ELR (cell line): ENCODE data around the gene DLG2.

ENCODE experiments used
- DNase-seq: peaks from one replicate; pipeline ENCODE4 v3.0.0-alpha.2; 2015; ENCODE audit warnings: low read depth

Gene DLG2

GRCh38 chr11:84775503-84775902 lies 851.6 kb downstream of the DLG2 start:
- DNase-seq = no peak

- no peak for DNase-seq
Observed at GRCh38 chr11:84763931-84764330, 863.2 kb downstream of the DLG2 start.

DNA sequence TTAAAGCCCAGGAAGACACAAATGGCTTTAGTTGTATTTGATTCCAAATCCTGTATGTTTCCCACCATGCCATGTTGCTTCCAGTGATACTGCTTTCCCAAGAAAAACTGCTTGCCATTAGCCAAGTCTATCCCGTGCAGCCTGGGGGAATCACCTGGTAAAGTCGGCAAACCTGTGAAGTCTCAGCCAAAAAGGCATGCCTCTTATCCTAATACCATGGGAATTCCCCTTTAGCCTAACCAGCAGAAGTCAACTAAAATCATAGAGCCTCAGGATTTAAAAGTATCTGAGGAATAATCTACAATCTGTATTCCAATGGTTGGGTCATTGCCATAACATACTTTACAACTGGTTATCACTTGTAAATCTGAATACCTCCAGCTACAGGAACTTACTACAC lies 869.4 kb downstream of the DLG2 start:
- DNase-seq = no peak

- DNase-seq = no peak
Observed at GRCh38 chr11:84751371-84751770, 875.8 kb downstream of the DLG2 start.

GRCh38 chr11:84747871-84748270 lies 879.3 kb downstream of the DLG2 start:
- no peak for DNase-seq

DNA sequence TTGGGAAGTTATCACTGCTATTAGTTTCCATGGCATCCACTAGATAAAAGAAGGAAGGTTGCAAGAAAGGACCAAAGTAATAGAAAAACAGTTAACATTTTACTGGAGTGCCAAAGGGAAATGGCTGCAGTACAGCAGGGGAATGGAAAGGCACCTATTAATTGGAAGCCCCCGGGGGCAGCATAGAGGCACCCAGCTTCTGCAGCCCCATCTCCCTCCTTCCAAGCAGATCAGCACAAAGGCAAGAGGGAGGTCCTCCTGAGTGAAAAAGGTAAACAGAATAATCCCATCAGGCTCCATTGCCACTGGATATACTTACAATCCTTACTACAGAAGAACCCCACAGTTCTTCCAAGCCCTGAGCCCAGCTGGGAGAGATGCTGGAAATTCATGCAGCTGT lies 887.1 kb downstream of the DLG2 start:
- no peak for DNase-seq

DNA sequence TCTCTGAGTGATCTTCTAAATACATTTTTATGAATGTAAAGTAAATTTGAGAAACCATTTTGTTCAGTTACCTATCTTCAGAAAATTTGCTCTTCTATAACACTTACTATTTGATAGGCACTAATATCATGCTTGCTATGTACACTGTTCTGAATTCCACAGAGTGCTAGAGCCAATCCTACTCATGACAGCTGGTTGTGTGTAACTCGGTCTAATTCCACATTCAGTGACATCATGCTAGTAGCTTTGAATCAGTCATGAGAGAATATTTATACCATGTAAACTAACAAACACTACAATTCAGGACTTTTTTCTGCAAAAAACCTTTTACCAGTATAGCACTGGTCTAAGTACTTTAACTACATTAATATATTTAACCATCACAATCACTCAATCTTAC lies 902.9 kb downstream of the DLG2 start:
- DNase-seq = no peak

- DNase-seq = peak; percentile 3
Observed at GRCh38 chr11:84722583-84723108, 904.5 kb downstream of the DLG2 start.

- DNase-seq = no peak
Observed at GRCh38 chr11:84721561-84721961, 905.6 kb downstream of the DLG2 start.

- DNase-seq = no peak
Observed at GRCh38 chr11:84720706-84721402, 906.3 kb downstream of the DLG2 start.

DNA sequence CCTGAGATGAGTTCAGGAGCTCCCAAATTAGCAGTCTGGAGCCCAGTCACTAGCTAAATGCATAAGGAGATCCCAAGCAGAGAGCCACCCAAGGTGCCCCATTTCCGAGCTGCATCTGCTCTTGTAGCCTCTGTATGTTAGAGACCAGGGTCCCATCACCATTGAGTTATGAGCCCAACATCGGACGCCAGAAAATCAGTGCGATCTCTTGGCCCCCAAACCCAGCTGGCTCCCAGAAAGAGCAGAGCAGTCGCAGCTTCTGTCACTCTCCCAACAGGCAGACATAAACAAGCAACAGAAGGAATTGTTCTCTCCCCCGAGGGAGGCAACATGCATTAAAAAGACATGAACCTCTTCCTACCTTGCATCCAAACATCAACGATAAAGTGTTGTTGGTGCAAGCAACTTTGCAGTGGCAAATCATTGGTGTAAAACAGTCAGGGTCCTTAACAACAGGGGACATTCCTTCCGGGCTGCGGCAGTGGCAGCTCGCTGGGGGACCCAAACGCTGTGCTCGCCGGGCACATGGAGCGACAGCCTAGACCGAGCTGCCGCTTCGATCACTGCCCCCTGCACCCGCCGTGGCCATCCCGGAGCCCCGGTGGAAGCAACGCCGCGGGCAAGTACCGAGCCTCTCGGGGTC lies 907.1 kb downstream of the DLG2 start:
- no peak for DNase-seq

DNA sequence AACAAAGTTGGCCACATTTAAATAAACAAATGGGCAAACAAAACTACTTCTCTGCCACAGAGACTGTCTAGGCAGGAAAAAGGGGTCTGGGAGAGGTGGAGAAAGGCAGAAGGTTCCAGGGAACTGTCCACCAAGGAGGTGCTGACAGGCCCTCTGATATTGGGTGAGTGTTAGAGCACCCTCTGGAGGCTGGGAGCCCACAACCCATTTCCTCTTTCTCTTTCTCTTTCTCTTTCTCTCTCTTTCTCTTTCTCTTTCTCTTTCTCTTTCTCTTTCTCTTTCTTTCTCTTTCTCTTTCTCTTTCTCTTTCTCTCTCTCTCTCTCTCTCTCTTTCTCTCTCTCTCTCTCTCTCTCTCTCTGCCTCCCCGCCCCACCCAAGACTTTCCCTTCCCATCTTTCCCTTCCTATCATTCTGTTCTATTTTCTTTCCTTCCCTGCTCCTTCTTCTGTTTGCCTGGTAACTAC lies 912.8 kb downstream of the DLG2 start:
- peak; percentile 66 for DNase-seq

DNA sequence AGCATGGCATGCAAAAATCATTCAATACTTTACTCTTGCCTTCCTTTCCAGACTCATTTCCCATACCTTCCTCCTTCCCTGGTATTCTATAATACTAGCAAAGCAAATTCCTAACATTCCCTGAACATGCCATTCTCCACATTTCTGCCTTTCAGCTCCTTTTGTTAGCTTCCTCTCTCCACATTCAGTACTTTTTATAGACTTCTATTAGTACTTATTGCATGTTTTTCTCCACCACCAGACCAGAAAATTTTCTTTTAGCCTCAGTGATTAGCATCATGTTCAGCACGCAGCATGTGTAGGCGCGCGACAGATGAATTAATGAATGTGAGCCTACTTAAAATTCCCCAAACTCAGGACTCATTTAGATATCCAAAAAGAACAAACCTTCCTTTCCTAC lies 935.3 kb downstream of the DLG2 start:
- no peak for DNase-seq

- DNase-seq = no peak
Observed at GRCh38 chr11:84687433-84687832, 939.7 kb downstream of the DLG2 start.

DNA sequence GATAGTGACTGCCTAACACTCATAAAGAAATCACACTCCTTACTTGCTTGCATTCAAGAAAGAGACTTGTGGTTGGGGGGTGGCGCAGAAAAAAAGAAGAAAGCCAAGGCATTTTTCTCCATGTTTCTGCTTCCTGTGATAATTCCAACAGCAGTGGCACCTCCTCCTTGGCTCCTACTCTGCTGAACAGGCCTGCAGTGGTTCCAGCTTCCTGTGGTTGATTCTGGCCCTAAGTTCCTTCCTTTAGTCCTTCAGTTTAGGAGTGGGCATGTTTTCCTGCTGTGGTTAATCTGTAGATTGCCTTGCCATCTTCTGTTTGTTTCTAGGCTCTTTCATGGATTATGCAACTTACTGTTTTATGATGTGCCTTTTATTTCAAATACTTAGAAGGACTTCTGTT lies 940.4 kb downstream of the DLG2 start:
- DNase-seq = no peak

- no peak for DNase-seq
Observed at GRCh38 chr11:84685976-84686375, 941.2 kb downstream of the DLG2 start.

DNA sequence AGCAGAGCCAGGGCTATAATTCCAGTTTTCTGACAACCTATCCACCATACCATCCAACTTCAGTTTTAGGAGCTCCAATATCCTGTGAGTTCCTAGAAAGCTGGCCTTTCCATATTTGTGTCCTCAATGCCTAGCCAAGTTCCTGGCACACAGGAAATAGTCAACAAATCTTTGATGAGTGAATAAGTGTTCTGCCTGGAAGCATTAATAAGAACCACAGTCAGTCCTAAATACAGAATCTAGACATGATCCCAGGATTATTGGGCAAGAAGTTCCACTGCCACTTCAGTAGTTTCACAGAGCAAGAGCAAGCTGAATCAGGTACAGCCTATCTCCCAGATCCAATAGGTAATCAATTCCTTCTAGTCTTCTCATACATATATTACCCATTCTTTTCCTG lies 942.0 kb downstream of the DLG2 start:
- no peak for DNase-seq

DNA sequence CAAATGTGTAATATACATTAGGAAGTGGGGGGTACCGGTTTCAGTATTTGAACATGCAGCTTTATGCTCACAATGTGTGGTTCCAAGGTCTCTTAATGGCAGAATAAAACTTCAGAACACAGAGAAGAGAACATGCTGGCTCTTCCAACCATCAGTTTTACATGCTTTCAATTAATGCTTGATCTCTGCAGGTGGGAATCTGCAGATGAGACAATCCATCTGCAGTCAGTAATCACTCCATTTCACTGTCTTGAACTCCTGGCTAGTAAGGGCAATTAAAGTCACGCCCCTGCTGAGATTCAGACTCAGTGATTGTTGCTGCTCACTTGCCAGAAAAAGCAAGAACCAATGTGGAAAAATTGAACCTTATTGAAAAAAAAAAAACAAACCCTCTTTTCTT lies 945.7 kb downstream of the DLG2 start:
- DNase-seq = no peak

- no peak for DNase-seq
Observed at GRCh38 chr11:84675396-84676025, 951.6 kb downstream of the DLG2 start.

GRCh38 chr11:84673753-84674152 lies 953.4 kb downstream of the DLG2 start:
- no peak for DNase-seq

DNA sequence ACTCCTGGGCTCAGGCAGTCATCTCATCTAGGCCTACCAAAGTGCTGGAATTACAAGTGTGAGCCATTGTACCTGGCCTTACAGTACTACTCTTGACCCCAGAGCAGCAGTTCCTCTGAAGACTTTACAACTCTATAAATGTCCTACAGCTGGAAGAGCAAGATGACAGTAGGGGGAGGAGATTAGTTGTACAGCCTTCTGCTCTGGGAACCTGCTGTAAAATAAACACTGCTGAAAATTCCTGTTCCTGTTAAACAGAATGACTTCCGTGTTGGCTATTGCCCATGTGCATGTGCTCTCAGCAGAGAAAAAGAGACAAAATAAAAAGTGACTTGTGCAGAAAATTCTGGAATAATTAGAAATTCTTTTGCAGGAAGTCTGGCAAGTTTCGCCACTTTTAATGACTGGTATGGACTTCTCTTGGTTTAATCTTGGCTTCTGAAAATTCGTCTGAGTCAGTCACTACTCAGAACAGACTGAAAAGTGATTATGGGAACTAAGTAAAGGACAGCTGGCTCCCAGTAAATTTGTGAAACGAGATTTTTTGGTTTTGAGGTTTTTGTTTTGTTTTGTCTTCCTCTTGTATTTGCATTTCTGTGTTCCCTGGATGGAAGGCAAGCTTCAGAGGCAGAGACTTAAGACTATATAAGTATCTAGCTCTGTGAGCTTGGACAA lies 955.7 kb downstream of the DLG2 start:
- no peak for DNase-seq

DNA sequence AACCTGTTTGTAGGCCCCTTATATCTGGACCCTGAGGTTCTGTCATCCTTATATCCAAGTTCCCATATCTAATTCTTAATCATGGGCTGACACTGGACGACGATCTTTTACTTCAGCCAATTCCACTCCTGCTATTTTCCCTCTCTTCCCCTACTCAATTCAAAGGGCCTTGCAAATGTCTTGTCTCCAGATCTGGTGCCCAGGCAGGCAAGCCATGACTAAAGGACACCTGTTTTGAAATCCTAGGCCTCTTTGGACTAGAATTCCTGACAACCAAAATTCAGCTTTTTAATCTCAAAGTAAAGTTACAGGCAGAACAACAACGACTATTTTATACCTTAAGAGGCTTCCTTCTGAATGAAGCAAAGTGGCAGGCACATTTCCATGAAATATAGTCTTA lies 963.4 kb downstream of the DLG2 start:
- no peak for DNase-seq
